Naive thymus-derived CD4-positive, alpha-beta T cell (primary cell): Measurements from ENCODE around the gene CCDC167. TPM values are rescaled to one million over a fixed set of nuclear protein-coding genes. Genes with fewer than 3 reads are reported as not detected.

ENCODE experiments used
- ATAC-seq: fragments of 150-1000 bp; cut with Tn5 transposase; 2 replicates; pipeline ENCODE4 v1.10.0; 2021; ENCODE audit warnings: mild to moderate bottlenecking, moderate library complexity
- CTCF ChIA-PET: fragments of 350-600 bp; sonication (Branson Sonifier 250); formaldehyde crosslinking; loops from one replicate; lab custom pipeline; 2021; ENCODE audit warnings: antibody characterized with exemption; lab: Charles Lee
- POLR2A ChIA-PET: fragments of 350-600 bp; sonication (Branson Sonifier 250); formaldehyde crosslinking; loops from one replicate; lab custom pipeline; 2021; ENCODE audit warnings: antibody characterized with exemption, inconsistent platforms; lab: Charles Lee
- DNase-seq, 9 donors: peaks; one replicate each; pipeline versions ENCODE4 v3.0.0 to v3.0.0-alpha.2; 2020 to 2022; ENCODE audit warnings: mixed read lengths in 1 of 9
- H3K27ac ChIP-seq: one replicate; pipeline ENCODE4 v1.7.0; 2013; ENCODE audit warnings: mild to moderate bottlenecking, low read depth, low read length, moderate library complexity
- H3K27me3 ChIP-seq, 2 donors: one replicate each; pipeline ENCODE4 v1.7.0; 2013; ENCODE audit warnings: low read length in 2 of 2, mild to moderate bottlenecking in 2 of 2, moderate library complexity in 2 of 2; ENCODE audit not compliant: control insufficient read depth in 2 of 2, insufficient read depth in 2 of 2
- H3K36me3 ChIP-seq, 3 experiments: 1 replicate in 2 of 3; 2 replicates in 1 of 3; pipeline ENCODE4 v1.7.0; 2013; ENCODE audit warnings: low read length in 3 of 3, mild to moderate bottlenecking in 3 of 3, moderate library complexity in 1 of 3; ENCODE audit not compliant: insufficient read depth in 3 of 3, control insufficient read depth in 2 of 3
- H3K4me1 ChIP-seq, 2 donors: one replicate each; pipeline ENCODE4 v1.7.0; 2013; ENCODE audit warnings: low read length in 2 of 2, mild to moderate bottlenecking in 2 of 2, moderate library complexity in 1 of 2; ENCODE audit not compliant: control insufficient read depth in 2 of 2, insufficient read depth in 2 of 2
- H3K4me3 ChIP-seq: 2 replicates; pipeline ENCODE4 v1.7.0; 2013; ENCODE audit warnings: mild to moderate bottlenecking, low read length
- H3K9me3 ChIP-seq, 3 experiments: 1 replicate in 2 of 3; 2 replicates in 1 of 3; pipeline ENCODE4 v1.7.0; 2013; ENCODE audit warnings: low read length in 3 of 3; ENCODE audit not compliant: control insufficient read depth in 2 of 3
- H3K27ac Mint-ChIP-seq, 9 donors: one replicate each; pipeline ENCODE4 v1.8.0; 2020 to 2022; ENCODE audit warnings: mixed read lengths in 9 of 9, mild to moderate bottlenecking in 8 of 9, moderate library complexity in 5 of 9, inconsistent platforms in 2 of 9
- H3K27me3 Mint-ChIP-seq, 5 donors: one replicate each; pipeline ENCODE4 v1.8.0; 2021 to 2022; ENCODE audit warnings: mixed read lengths in 5 of 5, mild to moderate bottlenecking in 1 of 5
- H3K36me3 Mint-ChIP-seq, 5 donors: one replicate each; pipeline ENCODE4 v1.8.0; 2020 to 2022; ENCODE audit warnings: mixed read lengths in 5 of 5, mild to moderate bottlenecking in 3 of 5, inconsistent platforms in 1 of 5
- H3K4me1 Mint-ChIP-seq, 7 donors: one replicate each; pipeline ENCODE4 v1.8.0; 2020 to 2022; ENCODE audit warnings: mixed read lengths in 7 of 7, mild to moderate bottlenecking in 3 of 7, inconsistent platforms in 1 of 7
- H3K4me3 Mint-ChIP-seq, 10 donors: one replicate each; pipeline ENCODE4 v1.8.0; 2020 to 2022; ENCODE audit warnings: mild to moderate bottlenecking in 10 of 10, mixed read lengths in 10 of 10, moderate library complexity in 6 of 10, inconsistent platforms in 2 of 10
- H3K9me3 Mint-ChIP-seq, 11 donors: one replicate each; pipeline ENCODE4 v1.8.0; 2020 to 2022; ENCODE audit warnings: mixed read lengths in 11 of 11, mild to moderate bottlenecking in 4 of 11, inconsistent platforms in 1 of 11, moderate library complexity in 1 of 11
- intact Hi-C, 2 donors: fragments of 100-400 bp; cut with micrococcal nuclease; formaldehyde crosslinking; loops; one replicate each; pipeline ENCODE4 v1.15.1; 2023
- polyA plus RNA-seq, 2 donors: library from polyadenylated mRNA; unstranded; fragments of 300-500 nt; fragmentation: Illumina TruSeq; gene quantifications; one replicate each; pipeline ENCODE4 v1.2.3, GENCODE V29; 2021
- total RNA-seq, 6 experiments: library from RNA in 5 of 6; stranded (reverse) in 5 of 6; gene quantifications; 1 replicate in 5 of 6; 2 replicates in 1 of 6; pipeline ENCODE4 v1.2.3 and lab custom pipeline; 2021 to 2026

CCDC167 gene
- total and polyA plus RNA-seq, 7 experiments from 2014 or later: 13.8 to 95.5 (median 23.5) TPM

DNA sequence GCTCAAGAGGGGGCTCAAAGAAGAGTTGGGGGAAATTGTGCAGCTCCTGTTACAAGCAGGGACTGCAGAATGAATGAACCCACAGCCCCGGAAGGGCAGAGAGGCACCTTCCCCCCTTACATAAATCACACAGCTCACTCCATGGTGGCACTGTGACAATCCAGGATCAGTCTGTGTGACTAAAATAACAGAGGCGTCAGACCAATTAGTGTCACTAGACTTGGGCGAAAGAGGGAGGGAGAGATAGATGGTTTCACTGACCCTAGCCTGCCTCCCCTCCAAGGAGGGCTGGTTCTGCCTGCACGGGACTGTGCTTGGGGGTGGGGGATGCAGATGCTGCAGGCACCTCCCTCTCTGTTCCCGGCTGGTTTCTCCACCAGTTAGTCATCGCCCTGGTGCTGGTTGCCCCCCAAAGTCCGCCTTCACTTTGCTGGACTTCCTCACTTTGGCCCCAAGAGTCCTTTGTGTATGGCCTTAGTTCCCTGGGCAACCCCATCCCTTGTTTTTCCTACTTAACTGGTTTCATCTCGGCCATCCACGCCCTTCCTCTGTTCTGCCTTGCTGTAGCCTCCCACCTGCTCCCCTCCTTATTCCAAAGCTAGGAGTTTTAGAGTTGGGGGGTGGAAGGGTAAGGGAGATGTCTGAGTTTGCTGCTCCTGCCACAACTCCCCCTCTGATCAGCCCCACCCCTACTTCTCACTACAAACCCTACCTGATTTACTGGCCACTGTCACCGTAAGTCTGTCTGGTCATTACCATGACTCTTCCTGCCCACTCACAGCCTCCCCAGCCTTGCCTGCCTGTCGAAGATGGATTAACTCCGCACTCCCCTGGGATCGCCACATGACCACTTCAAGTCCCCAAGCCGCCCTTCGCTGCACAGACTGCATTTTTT is 17.7 kb downstream of the CCDC167 start:
- intact Hi-C loops: loop anchor here (5.0 to 10.0 kb wide), 3 partner anchors 100 to 1010 kb away; no protein-coding TSS in a partner anchor
- Histone ChIP-seq H3K4me1 (peaks cover 0 to 3% of the 10 kb centered on the region in 2 donors), H3K27me3 (no peaks in the 10 kb centered on the region), H3K4me3 (no peak overlapping the region), H3K9me3 (no peaks in the 10 kb centered on the region), H3K27ac (no peak overlapping the region), H3K36me3 (peaks cover 0 to 76% (median 14%) of the 10 kb centered on the region in 3 experiments)
- POLR2A ChIA-PET: interaction anchor here (0.8 kb wide), 1 partner anchor 211 kb away, joined by 3 read pairs; no protein-coding TSS in a partner anchor
- H3K4me1 Mint-ChIP-seq: peaks cover 0 to 17% (median 5%) of the 10 kb centered on the region in 7 donors
- peaks cover 0 to 18% (median 8%) of the 10 kb centered on the region in 5 donors for H3K36me3 Mint-ChIP-seq
- CTCF ChIA-PET: interaction anchor here (0.9 to 4.3 kb wide), 5 partner anchors 22 to 219 kb away, joined by 3 to 31 read pairs (median 4); no protein-coding TSS in a partner anchor
- ATAC-seq: no peak
- H3K27ac Mint-ChIP-seq: peak overlapping the region in 6 of 9 donors; percentile 8 to 79 (median 67)
- H3K27me3 Mint-ChIP-seq: no peaks in the 10 kb centered on the region
- H3K4me3 Mint-ChIP-seq: no peak overlapping the region
- no peaks in the 10 kb centered on the region for H3K9me3 Mint-ChIP-seq
- no peak for DNase-seq

GRCh38 chr6:37480951-37481534 is 18.6 kb downstream of the CCDC167 start:
- ATAC-seq (no peak), DNase-seq (no peak)
- peaks cover 0 to 10% (median 5%) of the 10 kb centered on the region in 7 donors for H3K4me1 Mint-ChIP-seq
- Histone ChIP-seq H3K4me1 (peaks cover 0 to 3% of the 10 kb centered on the region in 2 donors), H3K9me3 (no peaks in the 10 kb centered on the region), H3K27me3 (no peaks in the 10 kb centered on the region), H3K4me3 (no peak overlapping the region), H3K36me3 (peaks cover 0 to 85% (median 14%) of the 10 kb centered on the region in 3 experiments), H3K27ac (no peak overlapping the region)
- intact Hi-C loops: loop anchor here (5.0 to 10.0 kb wide), 3 partner anchors 99 to 1011 kb away; no protein-coding TSS in a partner anchor
- peak overlapping the region in 4 of 9 donors; percentile 51 to 82 (median 76) for H3K27ac Mint-ChIP-seq
- CTCF ChIA-PET: interaction anchor here (0.6 to 1.3 kb wide), 5 partner anchors 81 to 220 kb away, joined by 3 to 10 read pairs (median 3); no protein-coding TSS in a partner anchor
- POLR2A ChIA-PET: no interaction called here
- H3K36me3 Mint-ChIP-seq: peaks cover 0 to 23% (median 12%) of the 10 kb centered on the region in 5 donors
- H3K9me3 Mint-ChIP-seq: no peaks in the 10 kb centered on the region
- H3K4me3 Mint-ChIP-seq: no peak overlapping the region
- no peaks in the 10 kb centered on the region for H3K27me3 Mint-ChIP-seq

DNA sequence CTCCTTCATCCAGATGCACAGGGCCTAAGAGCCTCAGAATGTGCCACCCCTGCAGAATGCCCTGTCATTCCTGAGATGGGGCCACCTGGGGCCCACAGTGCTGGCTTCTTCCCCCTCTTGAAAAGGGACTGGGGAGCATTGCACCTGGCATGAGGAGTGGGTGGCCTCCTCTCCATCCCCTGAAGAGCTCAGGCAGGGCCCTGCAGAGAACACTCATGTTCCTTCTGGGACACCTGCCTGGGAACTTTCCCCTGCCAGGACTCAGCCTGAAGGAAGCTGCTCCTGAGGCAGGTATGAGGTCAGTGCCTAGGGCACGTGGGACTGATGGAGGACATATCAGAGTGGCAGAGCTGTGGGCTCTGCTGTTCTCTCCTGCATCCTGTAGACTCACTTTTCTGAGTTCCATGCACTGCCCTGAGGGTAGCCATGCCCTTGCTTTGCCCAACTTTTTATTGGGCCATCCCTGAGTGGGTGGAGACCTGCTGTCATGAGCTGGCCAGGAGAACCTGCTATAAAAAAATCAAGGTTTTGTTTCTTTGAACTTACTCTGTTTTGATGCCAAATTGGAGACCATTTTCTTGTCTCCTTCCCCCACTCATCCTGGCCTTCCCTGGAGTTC is 19.5 kb downstream of the CCDC167 start:
- POLR2A ChIA-PET: interaction anchor here (0.5 kb wide), 1 partner anchor 911 kb away, joined by 3 read pairs; no protein-coding TSS in a partner anchor
- Mint-ChIP-seq H3K27ac (peak overlapping the region in 2 of 9 donors; percentile 22 to 30), H3K4me3 (no peak overlapping the region), H3K9me3 (no peaks in the 10 kb centered on the region), H3K27me3 (no peaks in the 10 kb centered on the region), H3K4me1 (peaks cover 0 to 5% (median 2%) of the 10 kb centered on the region in 7 donors), H3K36me3 (peaks cover 0 to 28% (median 12%) of the 10 kb centered on the region in 5 donors)
- intact Hi-C loops: loop anchor here (5.0 to 10.0 kb wide), 3 partner anchors 98 to 1012 kb away; no protein-coding TSS in a partner anchor
- Histone ChIP-seq H3K4me3 (no peak overlapping the region), H3K36me3 (peaks cover 1 to 92% (median 18%) of the 10 kb centered on the region in 3 experiments), H3K27ac (no peak overlapping the region), H3K27me3 (no peaks in the 10 kb centered on the region), H3K9me3 (no peaks in the 10 kb centered on the region), H3K4me1 (peaks cover 0 to 3% of the 10 kb centered on the region in 2 donors)
- DNase-seq (no peak), ATAC-seq (no peak)
- CTCF ChIA-PET: no interaction called here

DNA sequence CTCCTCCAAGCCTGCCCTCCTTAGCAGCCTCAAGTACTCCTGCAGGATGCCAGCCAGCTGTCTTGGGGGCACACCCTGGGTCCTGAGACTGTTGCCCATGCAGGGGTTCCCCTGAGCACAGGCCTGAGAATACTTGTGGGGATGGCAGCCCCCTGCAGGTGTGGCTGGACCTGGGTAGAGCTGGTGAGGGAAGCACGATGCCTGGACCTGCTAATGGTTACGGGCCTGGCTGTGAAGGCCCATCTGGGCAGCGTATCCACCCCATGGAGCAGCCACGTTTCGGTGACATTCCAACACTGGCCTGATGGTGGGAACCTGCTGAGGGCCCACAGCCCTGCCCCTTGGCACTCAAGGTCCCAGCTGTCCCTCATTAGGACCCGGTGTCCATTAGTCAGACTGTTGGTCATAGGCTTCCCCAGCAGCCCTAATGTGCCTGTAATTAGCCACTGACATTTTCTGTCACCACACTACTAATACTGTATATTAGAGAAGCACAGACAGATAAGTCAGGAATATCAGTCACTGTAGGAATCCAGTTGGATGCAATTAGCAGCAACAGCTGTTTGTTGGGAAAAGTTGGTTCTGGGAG is 20.3 kb downstream of the CCDC167 start:
- CTCF ChIA-PET: no interaction called here

DNA sequence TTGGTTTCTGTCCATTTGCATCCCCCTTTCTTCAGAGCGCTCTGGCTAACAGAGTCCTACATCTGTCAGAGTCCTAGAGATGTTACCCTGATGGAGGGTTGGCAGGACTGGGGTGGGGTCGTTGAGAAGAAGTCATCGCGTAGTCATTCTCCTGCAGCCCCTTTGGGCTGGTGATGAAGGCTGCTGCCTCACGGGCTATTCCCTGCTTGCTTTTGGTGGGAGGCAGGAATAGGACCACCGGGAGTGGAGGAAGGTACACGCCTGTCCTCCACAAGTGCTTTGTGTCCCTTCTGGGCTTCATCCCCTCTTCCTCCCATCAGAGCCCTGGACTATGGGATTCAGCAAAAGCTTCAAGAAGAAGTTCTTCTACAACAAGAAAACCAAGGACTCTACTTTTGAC is 20.9 kb downstream of the CCDC167 start:
- H3K36me3 ChIP-seq: peaks cover 13 to 100% (median 22%) of the 10 kb centered on the region in 3 experiments
- H3K4me1 ChIP-seq: no peaks in the 10 kb centered on the region
- no peaks in the 10 kb centered on the region for H3K9me3 ChIP-seq
- ChIA-PET POLR2A (no interaction called here), CTCF (no interaction called here)
- DNase-seq (no peak), ATAC-seq (no peak)
- Mint-ChIP-seq H3K27ac (peak overlapping the region in 2 of 9 donors; percentile 33 to 62), H3K4me3 (no peak overlapping the region), H3K9me3 (no peaks in the 10 kb centered on the region), H3K4me1 (peaks cover 0 to 7% (median 3%) of the 10 kb centered on the region in 7 donors), H3K36me3 (peaks cover 5 to 37% (median 16%) of the 10 kb centered on the region in 5 donors), H3K27me3 (no peaks in the 10 kb centered on the region)
- no peak overlapping the region for H3K4me3 ChIP-seq
- H3K27ac ChIP-seq: no peak overlapping the region
- intact Hi-C loops: no loop called here
- H3K27me3 ChIP-seq: no peaks in the 10 kb centered on the region

More for the DNA sequence above, 20.3 kb downstream of the CCDC167 start:
- intact Hi-C loops: no loop called here
- POLR2A ChIA-PET: no interaction called here
- Mint-ChIP-seq H3K9me3 (no peaks in the 10 kb centered on the region), H3K4me3 (no peak overlapping the region), H3K27ac (peak overlapping the region in 1 of 9 donors; percentile 33), H3K36me3 (peaks cover 0 to 33% (median 12%) of the 10 kb centered on the region in 5 donors), H3K27me3 (no peaks in the 10 kb centered on the region), H3K4me1 (peaks cover 0 to 5% (median 2%) of the 10 kb centered on the region in 7 donors)
- H3K4me3 ChIP-seq: no peak overlapping the region
- no peak for ATAC-seq
- H3K27me3 ChIP-seq: no peaks in the 10 kb centered on the region
- H3K4me1 ChIP-seq: no peaks in the 10 kb centered on the region
- no peak overlapping the region for H3K27ac ChIP-seq
- DNase-seq: no peak
- peaks cover 10 to 98% (median 22%) of the 10 kb centered on the region in 3 experiments for H3K36me3 ChIP-seq
- H3K9me3 ChIP-seq: no peaks in the 10 kb centered on the region
